Spleen (tissue), 7 donors: ENCODE data around the gene RNF11.

ENCODE experiments used
- POLR2A ChIP-seq, 3 donors: fragments of 450-650 bp; IDR thresholded peaks; one replicate each; pipeline ENCODE4 v1.5.1; 2017; ENCODE audit warnings: antibody characterized with exemption in 3 of 3, mild to moderate bottlenecking in 1 of 3
- POLR2AphosphoS5 ChIP-seq, 3 donors: sonication (generic); formaldehyde crosslinking; IDR thresholded peaks; one replicate each; pipeline ENCODE4 v1.5.1; 2017; ENCODE audit warnings: antibody characterized with exemption in 3 of 3
- TF ChIP-seq, protein P1 (sequence below), 11 experiments: fragments of 200-600 bp in 7 of 11; fragments of 450-650 bp in 4 of 11; sonication (generic) in 4 of 11; IDR thresholded peaks in 8 of 11; conservative IDR thresholded peaks in 3 of 11; 1 replicate in 7 of 11; 2 replicates in 4 of 11; pipeline versions ENCODE4 v1.4.0 to v1.8.0; 2016 to 2021; ENCODE audit warnings: antibody characterized with exemption in 11 of 11, inconsistent platforms in 4 of 11, mild to moderate bottlenecking in 1 of 11
- donor health status: DM: no; HTN: no; CAD: no; lungs with moderate emphysema.
- donor health status: DM: no; HTN: no; CAD: no.
- donor health status: DM: no; HTN: no; CAD: no.

DNA sequence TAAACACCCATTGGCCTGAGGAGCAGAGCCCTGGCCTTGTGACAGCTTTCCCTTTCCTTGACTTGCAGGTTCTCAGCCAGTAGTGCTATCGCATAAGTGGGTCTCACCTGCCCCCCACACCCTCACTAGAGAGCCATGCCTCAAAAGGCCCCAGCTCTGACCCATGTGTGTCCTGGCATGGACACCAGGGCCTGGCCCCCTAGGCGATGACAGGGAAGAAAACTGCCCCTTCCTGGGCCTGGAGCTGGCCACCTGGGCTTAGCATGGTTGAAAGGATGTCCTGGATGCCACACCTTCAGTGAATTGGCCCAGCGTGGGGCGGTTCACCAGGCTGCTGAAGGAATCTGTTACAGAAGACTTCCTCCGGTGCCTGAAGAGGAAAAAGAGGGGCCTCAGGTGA is 75.8 kb downstream of the RNF11 start:
- TF ChIP-seq, protein P1, sequence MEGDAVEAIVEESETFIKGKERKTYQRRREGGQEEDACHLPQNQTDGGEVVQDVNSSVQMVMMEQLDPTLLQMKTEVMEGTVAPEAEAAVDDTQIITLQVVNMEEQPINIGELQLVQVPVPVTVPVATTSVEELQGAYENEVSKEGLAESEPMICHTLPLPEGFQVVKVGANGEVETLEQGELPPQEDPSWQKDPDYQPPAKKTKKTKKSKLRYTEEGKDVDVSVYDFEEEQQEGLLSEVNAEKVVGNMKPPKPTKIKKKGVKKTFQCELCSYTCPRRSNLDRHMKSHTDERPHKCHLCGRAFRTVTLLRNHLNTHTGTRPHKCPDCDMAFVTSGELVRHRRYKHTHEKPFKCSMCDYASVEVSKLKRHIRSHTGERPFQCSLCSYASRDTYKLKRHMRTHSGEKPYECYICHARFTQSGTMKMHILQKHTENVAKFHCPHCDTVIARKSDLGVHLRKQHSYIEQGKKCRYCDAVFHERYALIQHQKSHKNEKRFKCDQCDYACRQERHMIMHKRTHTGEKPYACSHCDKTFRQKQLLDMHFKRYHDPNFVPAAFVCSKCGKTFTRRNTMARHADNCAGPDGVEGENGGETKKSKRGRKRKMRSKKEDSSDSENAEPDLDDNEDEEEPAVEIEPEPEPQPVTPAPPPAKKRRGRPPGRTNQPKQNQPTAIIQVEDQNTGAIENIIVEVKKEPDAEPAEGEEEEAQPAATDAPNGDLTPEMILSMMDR (IDR thresholded peaks at IDR 0.05 in 8 of 11, conservative IDR thresholded peaks at IDR 0.05 in 3 of 11) = no peak
- TF ChIP-seq POLR2AphosphoS5 (IDR thresholded peaks at IDR 0.05) (no peak), POLR2A (IDR thresholded peaks at IDR 0.05) (no peak)
